Ishikawa (cell line): ENCODE results near the gene PATE1.

Experiments
- CEBPB ChIP-seq: IDR thresholded peaks from 2 replicates; pipeline ENCODE4 v1.6.1; 2012
- CREB1 ChIP-seq: IDR thresholded peaks from 2 replicates; pipeline ENCODE4 v1.6.1; 2012; ENCODE audit warnings: low read depth
- EGR1 ChIP-seq: IDR thresholded peaks from 2 replicates; pipeline ENCODE4 v1.6.1; 2012
- EP300 ChIP-seq: IDR thresholded peaks from 2 replicates; pipeline ENCODE4 v1.6.1; 2012; ENCODE audit warnings: borderline replicate concordance
- FOXM1 ChIP-seq: IDR thresholded peaks from 2 replicates; pipeline ENCODE4 v1.6.1; 2012; ENCODE audit warnings: low read depth, borderline replicate concordance
- MAX ChIP-seq: IDR thresholded peaks from 2 replicates; pipeline ENCODE4 v1.6.1; 2012
- NFIC ChIP-seq: IDR thresholded peaks from 2 replicates; pipeline ENCODE4 v1.6.1; 2012
- RAD21 ChIP-seq: IDR thresholded peaks from 2 replicates; pipeline ENCODE4 v1.6.1; 2012; ENCODE audit warnings: low read depth
- TAF1 ChIP-seq: IDR thresholded peaks from 2 replicates; pipeline ENCODE4 v1.6.1; 2012; ENCODE audit warnings: low read depth, mild to moderate bottlenecking
- TCF12 ChIP-seq: IDR thresholded peaks from 2 replicates; pipeline ENCODE4 v1.6.1; 2012; ENCODE audit warnings: low read depth
- TEAD4 ChIP-seq: IDR thresholded peaks from 2 replicates; pipeline ENCODE4 v1.6.1; 2012
- YY1 ChIP-seq: IDR thresholded peaks from 2 replicates; pipeline ENCODE4 v1.6.1; 2012; ENCODE audit warnings: low read depth
- ZBTB7A ChIP-seq: IDR thresholded peaks from 2 replicates; pipeline ENCODE4 v1.6.1; 2012; ENCODE audit warnings: low read depth
- TF ChIP-seq, protein P1 (sequence below): IDR thresholded peaks from 2 replicates; pipeline ENCODE4 v1.6.1; 2012
- TF ChIP-seq, protein P2 (sequence below): IDR thresholded peaks from 2 replicates; pipeline ENCODE4 v1.6.1; 2012; ENCODE audit warnings: low read depth, mild to moderate bottlenecking

Gene PATE1

GRCh38 chr11:125740617-125741016 is 5.5 kb upstream of the PATE1 start:
- TF ChIP-seq CREB1 (no peak), CEBPB (no peak), MAX (no peak), FOXM1 (no peak), EGR1 (no peak), TCF12 (no peak), NFIC (no peak), ZBTB7A (no peak), TAF1 (no peak), TEAD4 (no peak), YY1 (no peak), EP300 (no peak), RAD21 (no peak)
- TF ChIP-seq, protein P1, sequence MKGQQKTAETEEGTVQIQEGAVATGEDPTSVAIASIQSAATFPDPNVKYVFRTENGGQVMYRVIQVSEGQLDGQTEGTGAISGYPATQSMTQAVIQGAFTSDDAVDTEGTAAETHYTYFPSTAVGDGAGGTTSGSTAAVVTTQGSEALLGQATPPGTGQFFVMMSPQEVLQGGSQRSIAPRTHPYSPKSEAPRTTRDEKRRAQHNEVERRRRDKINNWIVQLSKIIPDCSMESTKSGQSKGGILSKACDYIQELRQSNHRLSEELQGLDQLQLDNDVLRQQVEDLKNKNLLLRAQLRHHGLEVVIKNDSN, result no peak
- TF ChIP-seq, protein P2, sequence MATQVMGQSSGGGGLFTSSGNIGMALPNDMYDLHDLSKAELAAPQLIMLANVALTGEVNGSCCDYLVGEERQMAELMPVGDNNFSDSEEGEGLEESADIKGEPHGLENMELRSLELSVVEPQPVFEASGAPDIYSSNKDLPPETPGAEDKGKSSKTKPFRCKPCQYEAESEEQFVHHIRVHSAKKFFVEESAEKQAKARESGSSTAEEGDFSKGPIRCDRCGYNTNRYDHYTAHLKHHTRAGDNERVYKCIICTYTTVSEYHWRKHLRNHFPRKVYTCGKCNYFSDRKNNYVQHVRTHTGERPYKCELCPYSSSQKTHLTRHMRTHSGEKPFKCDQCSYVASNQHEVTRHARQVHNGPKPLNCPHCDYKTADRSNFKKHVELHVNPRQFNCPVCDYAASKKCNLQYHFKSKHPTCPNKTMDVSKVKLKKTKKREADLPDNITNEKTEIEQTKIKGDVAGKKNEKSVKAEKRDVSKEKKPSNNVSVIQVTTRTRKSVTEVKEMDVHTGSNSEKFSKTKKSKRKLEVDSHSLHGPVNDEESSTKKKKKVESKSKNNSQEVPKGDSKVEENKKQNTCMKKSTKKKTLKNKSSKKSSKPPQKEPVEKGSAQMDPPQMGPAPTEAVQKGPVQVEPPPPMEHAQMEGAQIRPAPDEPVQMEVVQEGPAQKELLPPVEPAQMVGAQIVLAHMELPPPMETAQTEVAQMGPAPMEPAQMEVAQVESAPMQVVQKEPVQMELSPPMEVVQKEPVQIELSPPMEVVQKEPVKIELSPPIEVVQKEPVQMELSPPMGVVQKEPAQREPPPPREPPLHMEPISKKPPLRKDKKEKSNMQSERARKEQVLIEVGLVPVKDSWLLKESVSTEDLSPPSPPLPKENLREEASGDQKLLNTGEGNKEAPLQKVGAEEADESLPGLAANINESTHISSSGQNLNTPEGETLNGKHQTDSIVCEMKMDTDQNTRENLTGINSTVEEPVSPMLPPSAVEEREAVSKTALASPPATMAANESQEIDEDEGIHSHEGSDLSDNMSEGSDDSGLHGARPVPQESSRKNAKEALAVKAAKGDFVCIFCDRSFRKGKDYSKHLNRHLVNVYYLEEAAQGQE, result no peak

DNA sequence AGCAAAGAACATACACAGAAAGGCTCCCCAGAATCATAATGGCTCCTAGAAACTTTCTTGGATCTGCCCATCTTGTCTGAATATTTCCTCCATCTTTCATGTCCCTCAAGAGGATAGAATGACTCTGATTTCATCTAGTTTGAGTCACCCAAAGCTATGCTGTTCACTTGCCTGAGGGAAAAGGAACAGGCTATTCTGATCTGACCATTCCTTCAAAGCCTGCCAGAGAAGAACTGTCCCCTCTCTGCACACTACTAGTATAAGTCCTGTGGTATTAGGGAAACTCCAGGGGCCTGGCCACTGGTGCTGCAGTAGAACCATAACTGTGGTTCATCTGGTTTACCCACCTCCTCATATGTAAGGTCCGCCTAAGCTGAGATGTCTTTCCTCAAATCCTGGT is 2.4 kb upstream of the PATE1 start:
- TF ChIP-seq CEBPB, result no peak
- no peak for TF ChIP-seq MAX
- no peak for TF ChIP-seq TAF1
- no peak for TF ChIP-seq TCF12
- no peak for TF ChIP-seq ZBTB7A
- no peak for TF ChIP-seq NFIC
- TF ChIP-seq, protein P1, result no peak
- TF ChIP-seq CREB1, result no peak
- TF ChIP-seq FOXM1, result no peak
- no peak for TF ChIP-seq EP300
- TF ChIP-seq EGR1, result no peak
- TF ChIP-seq YY1, result no peak
- TF ChIP-seq, protein P2, result no peak
- TF ChIP-seq TEAD4, result no peak
- TF ChIP-seq RAD21, result no peak

DNA sequence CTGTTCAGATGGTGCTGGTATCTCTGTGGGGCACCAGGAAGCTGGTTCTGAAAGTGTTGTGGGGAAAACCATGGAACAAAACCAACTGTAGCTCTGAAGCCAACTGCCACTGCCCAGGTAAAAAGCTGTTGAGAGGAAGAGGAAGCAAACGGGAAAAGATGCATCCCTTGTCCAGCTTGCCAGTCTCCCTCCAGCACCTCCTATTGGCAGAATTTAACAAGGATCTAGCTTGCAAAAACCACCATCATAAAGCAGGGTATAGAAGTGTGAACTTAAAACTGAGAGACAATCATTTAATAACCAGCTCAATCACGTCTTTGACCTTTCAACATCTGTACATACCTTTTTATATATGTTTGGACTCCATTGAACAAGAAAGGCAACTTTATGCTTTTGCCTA is 4.5 kb downstream of the PATE1 start:
- TF ChIP-seq TEAD4 (no peak), EP300 (no peak)

DNA sequence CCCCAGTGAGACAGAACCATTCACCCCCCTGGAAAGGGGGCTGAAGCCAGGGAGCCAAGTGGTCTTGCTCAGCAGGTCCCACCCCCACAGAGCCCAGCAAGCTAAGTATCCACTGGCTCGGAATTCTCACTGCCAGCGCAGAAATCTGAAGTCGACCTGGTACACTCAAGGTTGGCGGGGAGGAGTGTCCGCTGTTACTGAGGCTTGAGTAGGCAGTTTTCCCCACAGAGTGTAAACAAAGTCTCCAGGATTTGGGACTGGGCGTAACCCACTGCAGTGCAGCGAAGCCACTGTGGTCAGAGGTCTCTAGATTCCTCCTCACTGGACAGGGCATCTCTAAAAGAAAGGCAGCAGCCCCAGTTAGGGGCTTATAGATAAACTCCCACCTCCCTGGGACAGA is 10.0 kb downstream of the PATE1 start:
- no peak for TF ChIP-seq RAD21
- TF ChIP-seq FOXM1, result no peak

- TF ChIP-seq, protein P1, result no peak
- no peak for TF ChIP-seq CEBPB
These were observed 16.4 kb downstream of the PATE1 start for GRCh38 chr11:125762445-125762844.

DNA sequence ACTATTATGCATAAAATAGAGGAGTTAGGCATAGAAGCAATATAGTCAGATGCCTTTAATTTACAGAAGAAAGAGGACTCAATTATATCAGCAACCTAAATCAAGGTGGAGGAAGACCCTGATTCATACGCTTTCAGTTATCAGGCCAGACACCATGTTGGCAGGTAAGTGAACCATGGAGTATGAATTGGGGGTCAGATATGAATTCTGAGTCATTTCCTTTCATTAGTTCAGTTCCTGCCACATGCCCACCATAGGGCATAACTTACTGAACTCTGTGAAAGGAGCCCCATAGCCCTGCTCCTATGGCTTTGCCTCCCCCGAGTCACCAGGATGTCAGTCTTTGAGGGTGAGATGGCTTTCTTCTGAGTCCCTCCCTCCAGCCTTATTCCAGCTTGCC is 17.4 kb downstream of the PATE1 start:
- TF ChIP-seq TAF1 (no peak), ZBTB7A (no peak), RAD21 (no peak), CREB1 (no peak), FOXM1 (no peak), EP300 (no peak), TCF12 (no peak), CEBPB (no peak), NFIC (no peak), YY1 (no peak), MAX (no peak), TEAD4 (no peak), EGR1 (no peak)
- TF ChIP-seq, protein P2, result no peak
- TF ChIP-seq, protein P1, result no peak
